Right ventricle myocardium superior (tissue), 1 donor: ENCODE data around the gene ME1. TPM values are rescaled to one million over a fixed set of nuclear protein-coding genes. Genes with fewer than 3 reads are reported as not detected.
"Not testable (repeated sequence)": the region's sequence is repeated elsewhere in the genome, so short reads cannot be mapped to it uniquely, and the experiment has no call there.

Experiments used
- ATAC-seq: fragments of 200-7000 bp; cut with Tn5 transposase; one replicate; pipeline ENCODE4 v1.9.1; 2020; ENCODE audit warnings: mild to moderate bottlenecking; ENCODE audit not compliant: poor library complexity
- DNase-seq: peaks from one replicate; pipeline ENCODE4 v3.0.0-alpha.2; 2020
- intact Hi-C: fragments of 100-400 bp; cut with DNase I; formaldehyde crosslinking; loops from one replicate; pipeline ENCODE4 v1.11.2; 2022
- total RNA-seq: library from RNA; stranded (reverse); fragmentation: NEBNext Ultra II Directional; extraction: Animal tissue kit (Norgen Biotek cat#: 25700); gene quantifications from one replicate; pipeline ENCODE4 v1.2.1, GENCODE V29; 2021
- donor health status: DM: no; HTN: yes; CAD: no; lungs with severe emphysema.

The ME1 gene
- total RNA-seq, 1 donor from 2014 or later, result 24.7 TPM

DNA sequence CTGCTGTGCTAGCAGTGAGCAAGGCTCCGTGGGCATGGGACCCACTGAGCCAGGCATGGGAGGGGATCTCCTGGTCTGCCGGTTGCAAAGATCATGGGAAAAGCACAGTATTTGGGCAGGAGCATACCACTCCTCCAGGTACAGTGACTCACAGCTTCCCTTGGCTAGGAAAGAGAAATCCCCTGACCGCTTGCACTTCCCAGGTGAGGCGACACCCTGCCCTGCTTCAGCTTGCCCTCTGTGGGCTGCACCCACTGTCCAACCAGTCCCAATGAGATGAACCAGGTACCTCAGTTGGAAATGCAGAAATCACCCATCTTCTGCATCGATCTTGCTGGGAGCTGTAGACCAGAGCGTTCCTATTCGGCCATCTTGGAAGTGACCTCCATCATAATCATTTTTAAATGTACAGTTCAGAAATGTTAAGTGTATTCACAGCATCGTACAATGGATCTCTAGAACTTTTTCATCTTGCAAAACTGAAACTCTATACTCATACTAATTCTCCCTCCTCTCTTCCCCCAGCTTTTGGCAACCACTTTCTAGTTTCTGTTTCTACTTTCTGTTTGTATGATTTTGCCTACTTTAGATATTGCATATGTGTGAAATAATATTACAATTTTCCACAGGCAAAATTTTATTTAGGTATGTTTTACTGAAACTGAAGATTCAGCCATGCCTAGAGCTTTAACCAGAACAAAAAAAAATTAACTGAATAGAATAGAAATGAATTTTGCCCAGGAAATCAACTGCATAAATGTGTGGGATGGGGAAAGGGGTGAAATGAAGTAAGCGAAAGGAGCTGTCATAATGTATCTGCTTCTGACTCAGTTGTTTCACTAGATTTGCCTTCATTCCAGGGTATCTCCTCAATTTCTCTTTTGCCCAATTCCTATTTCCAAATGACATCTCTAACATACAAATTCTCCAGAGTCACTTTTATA is 137.7 kb downstream of the ME1 start:
- DNase-seq, result no peak
- ATAC-seq, result no peak
- intact Hi-C loops, result no loop called here

DNA sequence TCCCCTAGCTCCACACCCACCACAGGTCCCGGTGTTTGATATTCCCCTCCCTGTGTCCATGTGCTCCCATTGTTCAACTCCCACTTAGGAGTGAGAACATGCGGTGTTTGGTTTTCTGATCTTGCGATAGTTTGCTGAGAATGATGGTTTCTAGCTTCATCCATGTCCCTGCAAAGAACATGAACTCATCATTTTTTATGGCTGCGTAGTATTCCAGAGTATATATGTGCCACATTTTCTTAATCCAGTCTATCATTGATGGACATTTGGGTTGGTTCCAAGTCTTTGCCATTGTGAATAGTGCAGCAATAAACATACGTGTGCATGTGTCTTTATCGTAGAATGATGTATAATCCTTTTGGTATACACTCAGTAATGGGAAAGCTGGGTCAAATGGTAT is 143.6 kb downstream of the ME1 start:
- ATAC-seq, DNase-seq, intact Hi-C loops: not testable (repeated sequence)

DNA sequence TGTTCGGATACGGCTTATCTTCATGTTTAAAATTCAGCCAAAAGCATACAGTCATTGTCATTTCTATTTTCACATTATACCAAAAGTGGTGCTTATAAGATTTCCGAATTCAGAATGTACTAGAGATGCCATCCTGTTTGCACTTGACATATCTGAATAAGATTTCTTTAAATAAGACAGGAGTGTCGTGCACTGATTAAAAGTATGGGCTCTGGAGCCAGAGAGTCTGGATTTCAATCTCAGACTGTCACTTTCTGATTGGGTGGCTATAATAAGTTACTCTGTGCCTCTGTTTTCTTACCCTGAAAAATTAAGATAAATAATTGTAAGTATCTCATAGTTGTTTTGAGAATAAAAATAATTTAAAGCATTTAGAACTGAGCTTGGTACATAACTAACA is 144.9 kb downstream of the ME1 start:
- intact Hi-C loops, result no loop called here
- DNase-seq (no peak), ATAC-seq (peak; percentile 57)

DNA sequence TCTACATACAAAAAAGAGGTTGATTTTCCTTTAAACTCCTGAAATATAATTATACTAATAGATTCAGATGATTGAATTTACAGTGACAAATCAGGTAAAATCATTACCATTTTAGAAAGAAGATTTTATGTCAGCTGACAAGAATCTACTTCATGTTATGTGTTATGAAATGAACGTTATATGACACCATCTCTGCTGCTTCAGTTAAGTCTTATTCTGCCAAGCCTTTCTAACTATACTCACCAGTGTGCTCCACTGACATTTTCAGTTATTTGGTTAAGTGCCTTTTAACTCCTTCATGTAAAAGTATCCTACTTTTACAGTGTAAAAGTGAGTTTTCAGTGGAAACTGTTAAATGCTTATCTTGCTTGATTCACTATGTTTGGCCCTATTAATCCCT is 157.3 kb downstream of the ME1 start:
- no peak for ATAC-seq
- intact Hi-C loops, result no loop called here
- DNase-seq, result no peak

DNA sequence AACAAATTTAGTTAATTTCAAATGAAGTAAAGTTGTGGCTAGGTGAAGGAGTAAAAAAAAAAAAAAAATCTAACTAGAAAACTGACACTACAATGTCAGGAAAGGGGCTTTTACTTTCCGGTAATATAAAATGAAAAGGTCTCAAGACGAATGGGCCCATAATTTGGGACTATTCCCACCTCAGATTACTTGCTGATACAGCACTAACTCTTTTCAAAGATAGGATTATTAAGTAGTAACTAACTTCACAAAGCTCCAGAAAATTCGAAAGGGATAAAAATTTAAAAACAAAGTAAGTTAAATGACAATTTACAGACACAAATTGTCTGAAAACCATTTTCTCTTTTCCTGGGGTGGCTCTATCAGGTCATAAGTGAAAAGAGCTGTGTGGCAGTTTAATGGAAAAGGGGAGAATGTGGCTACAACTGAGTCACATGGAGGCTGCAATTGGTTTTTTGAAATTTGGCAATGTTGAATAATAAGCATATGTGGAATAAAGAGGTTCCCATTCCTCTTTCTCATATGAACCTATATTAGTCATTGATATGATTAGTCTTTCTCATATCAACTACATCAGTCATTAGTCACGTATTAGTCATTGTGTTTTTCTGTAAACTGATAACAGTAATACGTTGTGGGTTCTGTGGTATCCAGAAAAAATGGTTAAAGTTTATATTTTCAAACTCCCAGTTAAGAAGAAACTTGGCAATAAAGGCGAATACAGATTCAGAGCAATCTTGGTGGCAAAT is 159.7 kb downstream of the ME1 start:
- ATAC-seq (no peak), DNase-seq (no peak)
- intact Hi-C loops, result no loop called here

DNA sequence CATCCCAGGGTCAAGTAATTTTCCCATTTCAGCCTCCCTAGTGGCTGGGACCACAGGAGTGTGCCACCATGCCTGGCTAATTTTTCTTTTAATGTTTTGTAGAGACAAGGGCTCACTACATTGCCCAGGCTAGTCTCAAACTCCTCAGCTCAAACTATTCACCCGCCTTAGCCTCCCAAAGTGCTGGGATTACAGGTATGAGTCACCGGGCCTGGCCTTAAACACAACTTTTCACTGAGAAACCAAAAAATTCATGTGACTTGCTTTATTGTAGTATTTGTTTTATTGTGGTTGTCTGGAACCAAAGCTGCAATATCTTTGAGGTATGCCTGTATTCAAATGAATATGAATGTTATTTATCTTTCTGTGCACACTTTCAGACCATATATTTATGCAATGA is 165.5 kb downstream of the ME1 start:
- ATAC-seq (no peak), DNase-seq (no peak)
- intact Hi-C loops, result no loop called here

DNA sequence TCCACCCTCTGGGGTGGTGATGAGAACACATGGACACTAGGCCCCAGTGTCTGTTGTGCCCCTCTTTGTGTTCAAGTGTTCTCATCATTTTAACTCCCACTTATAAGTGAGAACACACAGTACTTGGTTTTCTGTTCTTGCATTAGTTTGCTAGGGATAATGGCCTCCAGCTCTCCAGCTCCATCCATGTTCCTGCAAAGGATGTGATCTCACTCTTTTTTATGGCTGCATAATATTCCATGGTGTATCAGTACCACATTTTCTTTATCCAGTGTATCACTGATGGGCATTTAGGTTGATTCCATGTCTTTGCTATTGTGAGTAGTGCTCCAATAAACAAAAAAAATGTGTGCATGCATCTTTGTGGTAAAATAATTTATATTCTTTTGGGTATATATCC is 170.3 kb downstream of the ME1 start:
- ATAC-seq, result no peak
- no peak for DNase-seq
- intact Hi-C loops, result no loop called here

DNA sequence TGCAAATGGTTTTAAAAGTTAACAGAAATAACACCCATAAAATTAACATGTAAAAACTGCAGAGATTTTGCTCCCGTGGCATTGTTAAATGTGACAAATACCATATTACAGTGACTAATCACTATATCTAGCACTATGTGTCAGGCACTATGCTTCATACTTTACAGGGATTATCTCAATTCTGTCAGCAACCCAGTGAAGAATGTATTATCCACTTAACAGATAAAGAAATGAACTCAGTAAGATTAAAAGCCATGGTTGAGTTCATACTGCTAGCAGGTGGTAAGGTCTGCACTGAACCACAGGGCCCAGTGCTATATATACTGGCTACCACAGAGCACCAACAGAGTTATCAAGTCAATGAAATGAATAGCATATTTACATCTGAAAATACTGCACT is 172.3 kb downstream of the ME1 start:
- DNase-seq (no peak), ATAC-seq (no peak)
- intact Hi-C loops, result no loop called here

DNA sequence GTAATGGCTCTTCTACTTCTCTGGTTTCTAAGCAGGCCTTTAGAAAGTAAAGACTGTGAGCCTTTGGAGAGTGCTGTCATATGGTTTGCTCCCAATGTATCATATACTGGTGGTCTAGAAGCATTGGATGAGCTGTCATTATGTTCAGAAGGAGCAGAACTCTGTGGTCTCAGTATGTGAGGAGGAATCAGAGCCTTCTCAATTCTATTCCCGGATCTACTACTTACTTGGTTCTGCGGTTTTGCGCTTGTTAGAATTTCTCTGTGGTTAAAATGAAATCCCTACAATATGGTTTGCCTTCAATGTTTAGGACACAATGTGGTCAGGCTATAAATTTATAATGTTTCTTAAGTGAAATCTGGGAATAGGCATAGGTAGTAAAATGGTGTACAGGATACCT is 173.1 kb downstream of the ME1 start:
- ATAC-seq (no peak), DNase-seq (no peak)

DNA sequence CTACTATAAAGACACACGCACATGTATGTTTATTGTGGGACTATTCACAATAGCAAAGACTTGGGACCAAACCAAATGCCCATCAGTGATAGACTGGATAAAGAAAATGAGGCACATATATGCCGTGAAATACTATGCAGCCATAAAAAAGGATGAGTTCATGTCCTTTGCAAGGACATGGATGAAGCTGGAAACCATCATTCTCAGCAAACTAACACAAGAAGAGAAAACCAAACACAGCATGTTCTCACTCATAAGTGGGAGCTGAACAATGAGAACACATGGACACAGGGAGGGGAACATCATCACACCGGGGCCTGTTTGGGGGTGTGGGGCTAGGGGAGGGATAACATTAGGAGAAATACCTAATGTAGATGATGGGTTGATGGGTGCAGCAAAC is 174.1 kb downstream of the ME1 start:
- DNase-seq, intact Hi-C loops, ATAC-seq: not testable (repeated sequence)

More for the DNA sequence above, 173.1 kb downstream of the ME1 start:
- intact Hi-C loops, result no loop called here

DNA sequence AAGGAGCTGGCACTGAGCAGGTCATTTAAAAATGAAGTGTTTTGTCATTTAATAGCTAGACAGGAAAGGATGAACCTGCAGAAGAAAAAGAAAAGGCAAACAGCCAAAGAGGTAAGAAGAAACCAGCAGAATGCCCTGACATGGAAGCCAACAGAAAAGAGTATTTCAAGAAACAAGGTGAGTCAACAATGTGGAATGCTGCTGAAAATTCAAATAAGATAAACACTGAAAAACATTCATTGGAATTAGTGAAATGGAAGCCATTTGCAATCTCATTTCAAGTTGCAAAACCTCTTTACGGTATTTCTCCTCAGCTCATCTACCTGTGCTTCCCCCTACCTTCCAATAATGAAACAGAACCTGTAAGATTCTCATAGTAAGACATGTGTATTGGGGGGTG is 178.1 kb downstream of the ME1 start:
- DNase-seq (no peak), ATAC-seq (no peak)
- intact Hi-C loops, result no loop called here

DNA sequence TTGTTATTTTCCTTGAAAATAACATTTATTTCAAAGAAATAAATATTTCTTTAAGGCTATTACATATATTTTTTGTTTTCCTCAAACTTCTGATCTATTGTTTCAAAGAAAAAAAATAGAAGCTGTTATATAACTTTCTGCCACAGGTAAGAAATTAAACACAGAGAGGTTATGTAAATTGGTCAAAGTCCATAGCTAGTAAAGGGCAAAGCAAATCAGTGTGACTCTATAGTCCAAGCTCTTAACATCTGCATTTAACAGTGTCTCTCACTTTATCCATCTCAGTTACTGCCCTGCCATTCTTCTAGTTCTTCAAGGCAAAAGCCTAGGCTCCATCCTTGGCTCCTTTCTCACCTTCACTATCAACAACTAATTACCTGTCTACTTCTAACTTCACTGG is 180.6 kb downstream of the ME1 start:
- intact Hi-C loops, result no loop called here
- DNase-seq (no peak), ATAC-seq (no peak)

DNA sequence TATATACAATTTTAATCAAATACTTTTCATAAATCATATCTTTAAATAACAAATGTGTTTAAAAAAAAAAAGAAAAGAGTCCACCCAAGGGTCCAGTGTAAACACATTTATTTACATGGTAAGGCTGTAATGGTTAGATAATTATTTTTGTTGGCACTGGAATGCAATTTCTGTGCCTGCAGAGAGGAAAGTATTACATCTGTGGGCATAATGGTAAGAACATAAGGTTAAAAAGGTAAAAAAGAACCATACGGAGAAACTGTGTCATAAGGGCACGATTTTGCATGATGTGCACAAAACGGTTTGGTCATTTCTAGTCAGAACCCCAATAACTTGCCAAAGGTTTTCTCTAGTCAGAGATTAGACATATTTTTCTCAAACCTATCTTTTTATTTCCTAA is 183.4 kb downstream of the ME1 start:
- intact Hi-C loops, result no loop called here
- DNase-seq, result no peak
- no peak for ATAC-seq

DNA sequence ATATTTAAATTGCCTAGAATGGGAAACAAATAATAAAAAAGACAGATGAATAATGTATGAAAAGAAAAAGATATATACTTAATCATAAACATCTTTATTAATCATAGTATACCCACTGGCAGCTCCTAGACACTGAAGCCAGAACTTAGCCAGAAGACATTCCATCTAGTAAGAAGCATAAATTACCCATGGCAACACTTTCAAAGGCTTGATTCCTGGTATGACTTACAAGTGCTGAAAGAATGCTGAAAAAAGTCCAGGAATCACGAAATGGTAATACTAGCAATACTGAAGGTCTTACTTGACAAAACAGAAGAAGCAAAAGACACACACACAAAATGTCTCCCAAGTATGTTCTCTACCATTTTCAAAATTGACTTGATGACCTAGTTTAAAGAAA is 199.7 kb downstream of the ME1 start:
- ATAC-seq, result no peak
- intact Hi-C loops, result no loop called here
- no peak for DNase-seq

DNA sequence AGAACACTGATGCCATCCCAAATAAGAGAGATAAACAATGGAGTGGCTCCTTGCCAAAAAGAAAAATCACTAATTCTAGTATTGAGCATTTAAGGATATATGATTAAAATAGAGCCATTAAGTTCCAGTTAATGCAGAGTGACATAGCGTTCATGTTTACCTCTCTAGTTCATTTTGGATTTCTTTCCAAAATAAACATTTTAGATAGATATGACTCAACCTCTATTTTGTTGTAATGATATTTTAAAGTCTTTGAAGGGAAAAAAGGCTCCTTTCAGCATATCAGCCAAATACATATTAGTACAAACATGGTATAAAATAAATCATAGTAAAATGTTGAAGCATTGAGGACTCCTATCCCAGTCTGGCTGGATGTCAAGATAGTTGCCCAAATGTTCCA is 204.3 kb downstream of the ME1 start:
- ATAC-seq, result no peak
- intact Hi-C loops, result no loop called here
- DNase-seq, result no peak

DNA sequence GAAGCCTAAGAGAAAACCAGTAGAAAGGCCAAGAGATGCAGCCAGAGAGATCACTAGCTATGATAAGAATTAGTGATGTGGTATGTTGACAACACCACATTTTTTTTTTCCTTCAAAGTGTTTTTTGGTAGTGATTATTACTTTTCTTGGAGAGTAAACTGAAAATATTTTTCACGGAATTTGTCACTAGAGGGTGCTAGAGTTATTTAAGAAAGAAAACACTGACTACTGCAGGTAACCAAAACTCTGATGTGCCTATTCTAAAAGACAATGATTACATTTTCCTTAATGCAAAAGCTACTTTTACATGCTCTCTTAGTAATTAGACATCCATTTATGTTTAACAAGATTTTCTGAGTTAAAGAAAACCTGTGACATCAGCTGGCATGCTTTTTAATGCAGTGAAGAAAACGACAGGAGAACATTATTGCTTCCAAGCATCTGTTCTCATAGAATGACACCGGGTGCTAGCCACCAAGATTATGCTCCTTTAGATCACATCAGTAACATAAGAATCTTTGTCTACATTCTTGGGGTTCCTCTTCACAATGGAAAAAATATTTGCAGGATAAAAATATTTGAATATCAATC is 208.9 kb downstream of the ME1 start:
- ATAC-seq (no peak), DNase-seq (no peak)
- intact Hi-C loops, result loop anchor here (5.0 kb wide), 1 partner anchor 295 kb away; no protein-coding TSS in a partner anchor

DNA sequence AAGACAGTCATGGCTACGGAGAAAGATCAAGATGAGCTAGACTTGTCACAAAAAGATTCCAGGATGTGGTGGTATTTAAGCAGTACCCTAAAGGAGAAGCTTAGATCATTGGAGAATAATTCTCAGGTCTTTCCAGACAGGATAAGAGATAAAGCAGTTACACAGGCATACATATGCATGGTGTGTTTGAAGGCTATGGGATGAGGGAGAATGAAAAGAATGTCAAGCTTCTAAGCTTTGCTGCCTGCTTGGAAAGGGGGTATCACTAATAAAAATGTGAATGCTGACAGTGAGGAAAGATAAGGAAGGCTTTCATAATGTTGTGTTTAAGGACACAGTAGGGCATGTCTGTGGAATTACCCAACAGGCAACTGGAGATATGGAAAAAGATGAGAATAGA is 209.6 kb downstream of the ME1 start:
- intact Hi-C loops, result loop anchor here (5.0 kb wide), 1 partner anchor 296 kb away; no protein-coding TSS in a partner anchor
- DNase-seq, result no peak
- no peak for ATAC-seq

DNA sequence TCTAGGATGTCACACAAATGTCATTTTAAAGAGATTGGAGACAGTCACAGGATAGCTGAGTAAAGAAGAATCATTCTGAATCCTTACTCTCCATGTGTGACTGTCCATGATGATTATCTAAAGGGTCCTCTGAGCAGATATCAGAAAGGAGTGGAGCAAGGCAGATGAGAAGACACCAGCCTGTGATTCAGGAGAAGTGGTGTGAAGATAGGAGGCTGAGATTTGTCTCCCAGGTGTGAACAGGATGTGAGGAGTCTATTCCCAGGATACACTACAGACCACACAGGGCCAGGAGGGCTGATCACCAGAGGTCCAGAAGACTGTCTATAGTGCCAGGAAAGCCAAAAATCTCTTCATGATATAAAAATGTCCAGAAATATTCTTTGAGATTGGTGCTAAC is 210.7 kb downstream of the ME1 start:
- intact Hi-C loops, result loop anchor here (5.0 kb wide), 1 partner anchor 297 kb away; no protein-coding TSS in a partner anchor
- ATAC-seq, result no peak
- DNase-seq, result no peak

DNA sequence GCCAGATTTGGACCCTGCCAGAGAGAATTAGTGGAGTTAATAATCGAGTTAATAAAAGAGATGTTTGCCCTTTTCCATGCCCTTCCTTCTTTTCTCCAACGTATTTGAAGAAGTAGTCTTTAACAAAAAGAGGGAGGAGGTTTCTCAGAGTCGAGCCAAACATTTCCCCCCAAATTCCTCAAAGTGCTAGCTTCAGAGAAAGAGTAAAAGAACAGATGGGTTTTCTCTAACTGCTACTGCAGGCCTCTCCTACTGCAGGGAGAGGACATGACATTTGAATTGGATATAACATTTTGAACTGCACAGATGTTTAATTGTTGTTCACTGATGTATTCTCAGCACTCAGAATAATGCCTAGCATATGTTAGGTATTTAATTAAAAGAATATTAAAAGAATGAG is 212.2 kb downstream of the ME1 start:
- intact Hi-C loops, result loop anchor here (5.0 kb wide), 1 partner anchor 151 kb away; the partner anchor contains the start of genes DOP1A and UBE3D
- ATAC-seq (no peak), DNase-seq (no peak)
